Tibial nerve (tissue), 4 donors: ENCODE results near the gene CSKMT. TPM values are rescaled to one million over a fixed set of nuclear protein-coding genes. Genes with fewer than 3 reads are reported as not detected.

Source experiments
- DNase-seq, 2 donors: peaks; one replicate each; pipeline ENCODE4 v3.0.0-alpha.2; 2019; ENCODE audit warnings: low spot score in 2 of 2
- H3K27ac ChIP-seq, 4 donors: fragments of 200-600 bp; sonication (generic) in 3 of 4; one replicate each; pipeline ENCODE4 v1.5.1; 2017 to 2019; ENCODE audit warnings: mild to moderate bottlenecking in 1 of 4
- H3K27me3 ChIP-seq, 2 donors: fragments of 200-600 bp; sonication (generic) in 1 of 2; one replicate each; pipeline versions ENCODE4 v1.5.1 to v1.6.0; 2017 to 2019
- H3K36me3 ChIP-seq, 3 donors: fragments of 200-600 bp; sonication (generic); one replicate each; pipeline ENCODE4 v1.5.1; 2018 to 2019
- H3K4me1 ChIP-seq, 4 donors: fragments of 200-600 bp; sonication (generic) in 3 of 4; one replicate each; pipeline ENCODE4 v1.5.1; 2017 to 2019
- H3K4me3 ChIP-seq, 4 donors: fragments of 200-600 bp; sonication (generic) in 3 of 4; one replicate each; pipeline ENCODE4 v1.5.1; 2017 to 2019; ENCODE audit warnings: mild to moderate bottlenecking in 1 of 4, moderate library complexity in 1 of 4
- H3K9me3 ChIP-seq, 4 donors: fragments of 200-600 bp; sonication (generic) in 3 of 4; one replicate each; pipeline ENCODE4 v1.5.1; 2017 to 2019
- EP300 ChIP-seq, 2 donors: sonication (generic); formaldehyde crosslinking; IDR thresholded peaks; one replicate each; pipeline ENCODE4 v1.6.1; 2017; ENCODE audit warnings: antibody characterized with exemption in 2 of 2, mild to moderate bottlenecking in 1 of 2
- POLR2A ChIP-seq, 2 donors: fragments of 450-650 bp; IDR thresholded peaks; one replicate each; pipeline ENCODE4 v1.6.1; 2017; ENCODE audit warnings: antibody characterized with exemption in 2 of 2, mild to moderate bottlenecking in 2 of 2, moderate library complexity in 2 of 2
- WGBS, 2 donors: methylation state at CpG; one replicate each; pipeline ENCODE4 v1.1.5; 2018; 5-methylcytosine and 5-hydroxymethylcytosine counted together
- total RNA-seq, 4 donors: library from RNA; depleted of rRNA; stranded (reverse); fragments of >200 nt; gene quantifications; one replicate each; pipeline ENCODE4 v1.1.0, GENCODE V29; 2016
- TF ChIP-seq, protein P1 (sequence below), 5 experiments: fragments of 200-600 bp in 3 of 5; fragments of 450-650 bp in 2 of 5; sonication (generic) in 3 of 5; IDR thresholded peaks; one replicate each; pipeline ENCODE4 v1.5.1; 2016 to 2019; ENCODE audit warnings: antibody characterized with exemption in 5 of 5, mild to moderate bottlenecking in 3 of 5, moderate library complexity in 2 of 5

Gene CSKMT
- total RNA-seq, 4 donors from 2014 or later, result 2.6 to 17.0 (median 5.7) TPM

GRCh38 chr11:62705413-62705812 lies 40.3 kb downstream of the CSKMT start:
- DNase-seq, result no peak
- 41 to 58% methylated on average over 7 of the region's 7 CpGs for WGBS, 2 donors
- TF ChIP-seq, protein P1, sequence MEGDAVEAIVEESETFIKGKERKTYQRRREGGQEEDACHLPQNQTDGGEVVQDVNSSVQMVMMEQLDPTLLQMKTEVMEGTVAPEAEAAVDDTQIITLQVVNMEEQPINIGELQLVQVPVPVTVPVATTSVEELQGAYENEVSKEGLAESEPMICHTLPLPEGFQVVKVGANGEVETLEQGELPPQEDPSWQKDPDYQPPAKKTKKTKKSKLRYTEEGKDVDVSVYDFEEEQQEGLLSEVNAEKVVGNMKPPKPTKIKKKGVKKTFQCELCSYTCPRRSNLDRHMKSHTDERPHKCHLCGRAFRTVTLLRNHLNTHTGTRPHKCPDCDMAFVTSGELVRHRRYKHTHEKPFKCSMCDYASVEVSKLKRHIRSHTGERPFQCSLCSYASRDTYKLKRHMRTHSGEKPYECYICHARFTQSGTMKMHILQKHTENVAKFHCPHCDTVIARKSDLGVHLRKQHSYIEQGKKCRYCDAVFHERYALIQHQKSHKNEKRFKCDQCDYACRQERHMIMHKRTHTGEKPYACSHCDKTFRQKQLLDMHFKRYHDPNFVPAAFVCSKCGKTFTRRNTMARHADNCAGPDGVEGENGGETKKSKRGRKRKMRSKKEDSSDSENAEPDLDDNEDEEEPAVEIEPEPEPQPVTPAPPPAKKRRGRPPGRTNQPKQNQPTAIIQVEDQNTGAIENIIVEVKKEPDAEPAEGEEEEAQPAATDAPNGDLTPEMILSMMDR (IDR thresholded peaks at IDR 0.05), result no peak
- TF ChIP-seq POLR2A (IDR thresholded peaks at IDR 0.05), result no peak
- no peak for TF ChIP-seq EP300 (IDR thresholded peaks at IDR 0.05)
- peaks cover 0 to 46% (median 29%) of the 10 kb centered on the region in 4 donors for H3K4me1 ChIP-seq
- H3K9me3 ChIP-seq, result no peaks in the 10 kb centered on the region
- peak overlapping the region in 3 of 4 donors; percentile 77 to 89 (median 87) for H3K27ac ChIP-seq
- H3K4me3 ChIP-seq, result peak overlapping the region; percentile 66 to 86 (median 78)
- no peaks in the 10 kb centered on the region for H3K27me3 ChIP-seq
- peaks cover 0 to 27% (median 0%) of the 10 kb centered on the region in 3 donors for H3K36me3 ChIP-seq

DNA sequence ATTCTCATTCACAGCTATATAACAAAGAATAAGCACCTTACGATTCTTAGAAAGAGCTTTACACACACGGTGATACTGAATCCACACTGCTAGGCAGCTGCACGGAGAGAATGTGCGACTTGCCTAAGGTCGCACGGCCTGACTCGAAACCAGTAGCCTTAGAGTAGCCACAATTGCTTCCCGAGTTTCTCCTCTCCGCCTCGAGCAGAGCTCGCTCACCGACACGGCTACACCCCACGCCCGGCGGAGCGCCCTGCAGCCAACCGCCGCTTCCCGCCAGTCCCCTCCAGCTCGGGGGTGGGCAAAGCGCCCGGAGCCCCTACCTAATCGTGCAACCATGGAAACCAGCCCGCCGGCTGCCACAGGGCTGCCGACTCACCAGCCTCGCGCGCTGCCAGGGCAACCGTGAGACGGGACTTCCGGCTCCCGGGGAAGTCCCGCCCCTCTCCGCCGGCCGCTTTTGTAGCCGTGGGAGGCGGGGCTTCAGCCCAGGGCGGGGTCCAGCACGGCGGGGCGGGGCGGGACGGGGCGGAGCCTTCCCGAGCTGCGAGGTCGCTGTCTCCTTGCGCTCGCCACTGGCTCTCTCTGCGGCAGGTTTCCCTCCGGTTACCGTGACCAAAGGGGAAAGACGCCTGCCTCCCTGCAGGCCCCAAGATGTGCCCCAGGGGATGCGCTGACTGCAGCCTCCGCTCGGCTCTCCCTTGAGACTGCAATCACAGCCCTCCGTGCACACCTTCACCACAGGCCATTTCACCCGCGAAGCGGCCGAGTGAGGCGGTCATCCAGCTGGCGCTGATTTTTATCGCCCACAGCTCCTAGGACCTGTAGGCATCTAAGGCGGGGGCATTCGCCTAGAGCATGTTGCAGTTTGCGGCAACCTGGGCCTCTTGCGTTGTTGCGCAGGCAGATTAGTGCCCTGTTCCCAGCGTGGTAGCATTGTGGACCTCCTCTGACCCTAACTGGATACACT lies 41.1 kb downstream of the CSKMT start:
- Histone ChIP-seq H3K27me3 (no peaks in the 10 kb centered on the region), H3K4me3 (peak overlapping the region; percentile 66 to 86 (median 78)), H3K4me1 (peaks cover 0 to 49% (median 31%) of the 10 kb centered on the region in 4 donors), H3K27ac (peak overlapping the region; percentile 44 to 89 (median 82)), H3K36me3 (peaks cover 0 to 27% (median 0%) of the 10 kb centered on the region in 3 donors), H3K9me3 (no peaks in the 10 kb centered on the region)
- DNase-seq, result peak; percentile 91
- TF ChIP-seq, protein P1 (IDR thresholded peaks at IDR 0.05), result no peak
- peak in 1 of 2 donors; percentile 47 for TF ChIP-seq POLR2A (IDR thresholded peaks at IDR 0.05)
- TF ChIP-seq EP300 (IDR thresholded peaks at IDR 0.05), result peak; percentile 68 to 75
- WGBS, 2 donors, result 5 to 6% methylated on average over 32 to 50 of the region's 73 CpGs

DNA sequence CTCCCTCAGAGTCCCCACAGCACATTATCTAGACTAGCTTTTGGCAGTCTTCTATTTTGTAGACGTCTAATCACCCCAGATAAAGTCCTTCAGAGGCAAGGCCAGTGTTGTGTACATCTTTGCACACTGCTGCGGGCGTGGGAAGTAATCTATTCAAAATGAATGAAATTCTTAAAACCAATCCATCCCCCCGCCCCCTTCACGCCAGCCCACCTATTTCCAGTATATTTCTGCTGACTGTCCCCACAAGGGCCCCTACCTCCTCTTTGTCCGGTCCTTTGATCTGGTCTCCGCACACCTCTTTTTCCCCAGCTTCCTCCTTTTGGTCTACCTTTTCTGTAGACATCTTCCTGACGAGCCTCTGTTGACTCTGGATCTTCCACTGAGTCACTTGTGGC lies 41.7 kb downstream of the CSKMT start:
- TF ChIP-seq EP300 (IDR thresholded peaks at IDR 0.05), result no peak
- no peak for TF ChIP-seq POLR2A (IDR thresholded peaks at IDR 0.05)
- TF ChIP-seq, protein P1 (IDR thresholded peaks at IDR 0.05), result no peak
- 76 to 79% methylated on average over 8 of the region's 8 CpGs for WGBS, 2 donors
- DNase-seq, result no peak
- Histone ChIP-seq H3K4me1 (peaks cover 0 to 49% (median 31%) of the 10 kb centered on the region in 4 donors), H3K27ac (peak overlapping the region; percentile 44 to 89 (median 82)), H3K9me3 (no peaks in the 10 kb centered on the region), H3K27me3 (no peaks in the 10 kb centered on the region), H3K4me3 (peak overlapping the region in 3 of 4 donors; percentile 66 to 86 (median 75)), H3K36me3 (peaks cover 0 to 27% (median 0%) of the 10 kb centered on the region in 3 donors)

DNA sequence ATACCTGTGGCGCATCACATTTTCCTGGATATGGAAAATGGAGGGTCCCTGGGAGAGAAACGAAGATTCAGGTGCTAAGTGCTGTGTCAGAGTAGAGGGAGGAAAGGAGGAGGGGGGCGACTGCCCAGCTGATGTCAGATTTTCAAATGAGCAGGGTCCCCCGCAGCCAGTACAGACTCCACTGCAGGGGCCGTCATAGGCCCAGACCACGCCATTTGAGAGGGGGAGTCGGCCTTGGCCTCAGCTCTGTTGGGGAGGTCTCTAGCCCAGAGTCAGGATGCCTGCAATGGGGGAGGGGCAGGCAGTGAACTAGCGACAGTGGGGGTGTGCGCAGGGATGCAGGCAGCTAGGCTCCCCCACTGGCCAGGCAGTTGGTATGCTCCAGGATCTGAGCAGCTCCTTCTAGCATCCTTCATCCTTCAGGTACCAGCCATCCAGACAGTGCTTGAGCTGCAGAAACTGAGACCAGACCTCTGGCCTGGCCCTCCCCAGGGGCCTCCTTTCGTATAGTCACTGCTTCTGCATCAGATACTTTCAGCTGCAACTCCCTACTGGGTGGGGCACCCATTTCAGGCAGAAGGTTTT lies 42.3 kb downstream of the CSKMT start, which contains the start of the genes BSCL2 and GNG3:
BSCL2 (minus strand) TSS at position 148 of the 585 bp plus-strand sequence. CDS start 229 bp downstream, outside the sequence.
GNG3 (plus strand) TSS at position 400 of the 585 bp plus-strand sequence. CDS start 620 bp downstream, outside the sequence.
- TF ChIP-seq, protein P1 (IDR thresholded peaks at IDR 0.05), result no peak
- TF ChIP-seq POLR2A (IDR thresholded peaks at IDR 0.05), result no peak
- TF ChIP-seq EP300 (IDR thresholded peaks at IDR 0.05), result no peak
- 78% methylated on average over 8 to 9 of the region's 10 CpGs for WGBS, 2 donors
- no peak for DNase-seq
- H3K4me1 ChIP-seq, result peaks cover 0 to 49% (median 31%) of the 10 kb centered on the region in 4 donors
- H3K27me3 ChIP-seq, result no peaks in the 10 kb centered on the region
- H3K36me3 ChIP-seq, result peaks cover 0 to 27% (median 0%) of the 10 kb centered on the region in 3 donors
- H3K4me3 ChIP-seq, result peak within 1 kb of the TSS; percentile 66 to 86 (median 78)
- H3K27ac ChIP-seq, result peak within 1 kb of the TSS; percentile 71 to 95 (median 92)
- H3K9me3 ChIP-seq, result no peaks in the 10 kb centered on the region
